ENCODE results near the gene CTNND2.

The CTNND2 gene

GRCh38 chr5:11888221-11888620 is 16.0 kb downstream of the CTNND2 start:
- no peak overlapping the region for H3K4me3 ChIP-seq (ENCODE audit: low read depth, low read length)
- DNase-seq (ENCODE audit: low read depth): no peak
- TF ChIP-seq CTCF (IDR thresholded peaks at IDR 0.05; ENCODE audit: control insufficient read depth, extremely low read depth, insufficient read depth): no peak

- DNase-seq (ENCODE audit: low read depth): no peak
- H3K4me3 ChIP-seq (ENCODE audit: low read depth, low read length): no peak overlapping the region
- TF ChIP-seq CTCF (IDR thresholded peaks at IDR 0.05; ENCODE audit: control insufficient read depth, extremely low read depth, insufficient read depth): no peak
Measured at GRCh38 chr5:11878814-11879213, 25.4 kb downstream of the CTNND2 start.

- H3K4me3 ChIP-seq (ENCODE audit: low read depth, low read length): no peak overlapping the region
- no peak for DNase-seq (ENCODE audit: low read depth)
- TF ChIP-seq CTCF (IDR thresholded peaks at IDR 0.05; ENCODE audit: control insufficient read depth, extremely low read depth, insufficient read depth): no peak
Measured at GRCh38 chr5:11873587-11873986, 30.7 kb downstream of the CTNND2 start.

GRCh38 chr5:11869203-11869602 is 35.0 kb downstream of the CTNND2 start:
- no peak overlapping the region for H3K4me3 ChIP-seq (ENCODE audit: low read depth, low read length)
- TF ChIP-seq CTCF (IDR thresholded peaks at IDR 0.05; ENCODE audit: control insufficient read depth, extremely low read depth, insufficient read depth): no peak
- DNase-seq (ENCODE audit: low read depth): no peak

- TF ChIP-seq CTCF (IDR thresholded peaks at IDR 0.05; ENCODE audit: control insufficient read depth, extremely low read depth, insufficient read depth): no peak
- no peak overlapping the region for H3K4me3 ChIP-seq (ENCODE audit: low read depth, low read length)
- DNase-seq (ENCODE audit: low read depth): no peak
Measured at GRCh38 chr5:11863911-11864310, 40.3 kb downstream of the CTNND2 start.

GRCh38 chr5:11857391-11857790 is 46.9 kb downstream of the CTNND2 start:
- DNase-seq (ENCODE audit: low read depth): no peak
- no peak overlapping the region for H3K4me3 ChIP-seq (ENCODE audit: low read depth, low read length)

More at GRCh38 chr5:11857391-11857790, 46.9 kb downstream of the CTNND2 start:
- no peak for TF ChIP-seq CTCF (IDR thresholded peaks at IDR 0.05; ENCODE audit: control insufficient read depth, extremely low read depth, insufficient read depth)

Measured in LNCaP clone FGC (cell line).